ENCODE measurements around the gene CPLX3. TPM values are rescaled to one million over a fixed set of nuclear protein-coding genes. Genes with fewer than 3 reads are reported as not detected.

The CPLX3 gene
- total RNA-seq, 4 donors from 2014 or later: 0.33 TPM; not detected in 3

GRCh38 chr15:74802862-74803447 lies 23.5 kb upstream of the CPLX3 start:
- intact Hi-C loops (cut with DNase I): no loop called here
- H3K36me3 ChIP-seq: peaks cover 11 to 64% (median 57%) of the 10 kb centered on the region in 4 donors

DNA sequence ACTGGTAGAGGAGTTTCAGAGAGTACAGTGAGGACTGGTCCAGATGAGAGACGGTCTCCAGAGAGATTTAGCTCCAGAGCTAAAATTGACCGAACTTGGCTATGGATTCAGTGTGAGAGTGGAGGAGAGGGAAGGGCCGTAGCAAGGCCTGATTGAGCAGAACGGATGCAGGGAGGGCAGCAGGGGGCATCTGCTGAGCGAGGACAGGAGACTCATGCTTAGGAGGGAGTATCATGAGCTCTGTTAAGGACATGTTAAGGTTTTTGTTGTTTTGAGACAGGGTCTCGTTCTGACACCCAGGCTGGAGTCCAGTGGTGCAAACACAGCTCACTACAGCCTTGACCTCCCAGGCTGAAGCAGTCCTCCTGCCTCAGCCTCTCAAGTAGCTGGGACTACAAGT lies 21.5 kb upstream of the CPLX3 start:
- peaks cover 11 to 47% (median 41%) of the 10 kb centered on the region in 4 donors for H3K36me3 ChIP-seq
- 64% methylated on average over 6 of the region's 6 CpGs for WGBS
- intact Hi-C loops (cut with DNase I): loop anchor here (5.0 kb wide), 1 partner anchor 33 kb away; no protein-coding TSS in a partner anchor

More at GRCh38 chr15:74802862-74803447, 23.5 kb upstream of the CPLX3 start:
- no peak for DNase-seq (ENCODE audit: extremely low spot score)
- H3K27me3 ChIP-seq: no peaks in the 10 kb centered on the region
- TF ChIP-seq POLR2A (IDR thresholded peaks at IDR 0.05; ENCODE audit: low read depth) (no peak), EP300 (IDR thresholded peaks at IDR 0.05) (no peak), POLR2AphosphoS5 (IDR thresholded peaks at IDR 0.05) (no peak)
- TF ChIP-seq, protein P1, sequence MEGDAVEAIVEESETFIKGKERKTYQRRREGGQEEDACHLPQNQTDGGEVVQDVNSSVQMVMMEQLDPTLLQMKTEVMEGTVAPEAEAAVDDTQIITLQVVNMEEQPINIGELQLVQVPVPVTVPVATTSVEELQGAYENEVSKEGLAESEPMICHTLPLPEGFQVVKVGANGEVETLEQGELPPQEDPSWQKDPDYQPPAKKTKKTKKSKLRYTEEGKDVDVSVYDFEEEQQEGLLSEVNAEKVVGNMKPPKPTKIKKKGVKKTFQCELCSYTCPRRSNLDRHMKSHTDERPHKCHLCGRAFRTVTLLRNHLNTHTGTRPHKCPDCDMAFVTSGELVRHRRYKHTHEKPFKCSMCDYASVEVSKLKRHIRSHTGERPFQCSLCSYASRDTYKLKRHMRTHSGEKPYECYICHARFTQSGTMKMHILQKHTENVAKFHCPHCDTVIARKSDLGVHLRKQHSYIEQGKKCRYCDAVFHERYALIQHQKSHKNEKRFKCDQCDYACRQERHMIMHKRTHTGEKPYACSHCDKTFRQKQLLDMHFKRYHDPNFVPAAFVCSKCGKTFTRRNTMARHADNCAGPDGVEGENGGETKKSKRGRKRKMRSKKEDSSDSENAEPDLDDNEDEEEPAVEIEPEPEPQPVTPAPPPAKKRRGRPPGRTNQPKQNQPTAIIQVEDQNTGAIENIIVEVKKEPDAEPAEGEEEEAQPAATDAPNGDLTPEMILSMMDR (IDR thresholded peaks at IDR 0.05): no peak
- no peak overlapping the region for H3K4me3 ChIP-seq
- WGBS: 89% methylated on average over 31 of the region's 31 CpGs
- H3K27ac ChIP-seq (replicated peaks in 1 of 4): no peak overlapping the region
- no peaks in the 10 kb centered on the region for H3K9me3 ChIP-seq
- peaks cover 11 to 20% (median 17%) of the 10 kb centered on the region in 4 donors for H3K4me1 ChIP-seq

DNA sequence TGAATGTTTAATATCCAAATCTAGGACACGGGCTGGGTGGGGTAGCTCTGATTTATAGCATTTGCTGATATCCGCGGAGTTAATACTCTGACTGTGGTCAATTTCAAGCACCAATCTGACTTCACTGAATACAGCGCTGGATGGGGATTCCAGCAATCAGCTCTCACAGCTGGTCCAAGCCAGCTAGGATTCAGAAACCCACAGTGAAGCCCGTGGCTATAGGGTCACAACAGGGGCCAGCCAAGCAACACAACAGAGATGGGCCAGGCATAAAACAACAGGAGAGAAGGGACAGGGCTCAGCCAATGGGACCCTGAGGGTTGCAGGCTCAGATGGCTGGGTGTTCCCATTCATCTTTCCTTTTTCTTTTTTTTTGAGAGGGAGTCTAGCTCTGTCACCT lies 19.1 kb upstream of the CPLX3 start:
- no peaks in the 10 kb centered on the region for H3K4me1 ChIP-seq
- no peak overlapping the region for H3K27ac ChIP-seq (replicated peaks in 1 of 4)
- peaks cover 10 to 24% (median 19%) of the 10 kb centered on the region in 4 donors for H3K36me3 ChIP-seq
- H3K4me3 ChIP-seq: no peak overlapping the region
- TF ChIP-seq EP300 (IDR thresholded peaks at IDR 0.05): no peak
- no peak for TF ChIP-seq POLR2AphosphoS5 (IDR thresholded peaks at IDR 0.05)
- TF ChIP-seq, protein P1 (IDR thresholded peaks at IDR 0.05): no peak
- TF ChIP-seq POLR2A (IDR thresholded peaks at IDR 0.05; ENCODE audit: low read depth): no peak
- peaks cover 0 to 15% (median 0%) of the 10 kb centered on the region in 4 donors for H3K27me3 ChIP-seq
- no peak for DNase-seq (ENCODE audit: extremely low spot score)
- H3K9me3 ChIP-seq: no peaks in the 10 kb centered on the region
- intact Hi-C loops (cut with DNase I): loop anchor here (5.0 kb wide), 1 partner anchor 35 kb away; no protein-coding TSS in a partner anchor
- WGBS: 54% methylated on average over 5 of the region's 5 CpGs

More for the DNA sequence above, 21.5 kb upstream of the CPLX3 start:
- Histone ChIP-seq H3K4me3 (no peak overlapping the region), H3K27ac (replicated peaks in 1 of 4) (no peak overlapping the region), H3K27me3 (peaks cover 0 to 15% (median 0%) of the 10 kb centered on the region in 4 donors), H3K9me3 (no peaks in the 10 kb centered on the region), H3K4me1 (peaks cover 5 to 8% (median 6%) of the 10 kb centered on the region in 4 donors)
- TF ChIP-seq POLR2A (IDR thresholded peaks at IDR 0.05; ENCODE audit: low read depth): no peak
- TF ChIP-seq EP300 (IDR thresholded peaks at IDR 0.05): no peak
- TF ChIP-seq, protein P1 (IDR thresholded peaks at IDR 0.05): no peak
- TF ChIP-seq POLR2AphosphoS5 (IDR thresholded peaks at IDR 0.05): no peak
- DNase-seq (ENCODE audit: extremely low spot score): no peak

DNA sequence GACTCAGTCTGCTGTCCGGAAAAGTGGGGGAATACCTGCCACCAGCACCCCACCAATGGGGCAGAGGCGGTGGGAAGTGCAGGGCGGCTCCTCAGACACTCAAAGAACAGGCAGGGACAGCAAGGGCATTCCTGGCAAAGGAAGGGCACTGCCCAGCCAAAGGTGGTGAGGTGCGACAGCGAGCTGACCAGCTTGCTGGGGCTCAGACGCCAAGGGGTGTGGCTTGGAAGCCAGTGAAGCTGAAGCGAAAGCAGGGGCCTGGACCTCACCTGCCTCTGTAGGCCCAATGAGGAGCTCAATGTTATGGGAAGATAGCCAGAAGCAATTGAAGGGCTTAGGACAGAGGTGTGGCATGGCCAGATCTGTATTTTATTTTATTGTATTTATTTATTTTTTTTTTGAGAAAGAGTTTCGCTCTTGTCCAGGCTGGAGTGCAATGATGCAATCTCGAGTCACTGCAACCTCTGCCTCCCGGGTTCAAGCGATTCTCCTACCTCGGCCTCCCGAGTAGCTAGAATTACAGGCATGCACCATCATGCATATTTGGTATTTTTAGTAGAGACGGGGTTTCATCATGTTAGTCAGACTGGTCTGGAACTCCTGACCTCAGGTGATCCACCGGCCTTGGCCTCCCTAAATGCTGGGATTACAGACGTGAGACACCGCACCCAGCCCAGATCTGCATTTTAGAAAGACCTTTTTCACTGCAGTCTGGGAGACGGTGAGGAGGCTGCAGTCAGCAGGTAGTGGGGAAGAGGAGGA lies 18.2 kb upstream of the CPLX3 start:
- DNase-seq (ENCODE audit: extremely low spot score): no peak
- H3K36me3 ChIP-seq: peaks cover under 1 to 15% (median 10%) of the 10 kb centered on the region in 4 donors
- WGBS: 80% methylated on average over 18 of the region's 18 CpGs
- no peaks in the 10 kb centered on the region for H3K9me3 ChIP-seq
- H3K27me3 ChIP-seq: peaks cover 0 to 15% (median 0%) of the 10 kb centered on the region in 4 donors
- H3K27ac ChIP-seq (replicated peaks in 1 of 4): no peak overlapping the region
- TF ChIP-seq EP300 (IDR thresholded peaks at IDR 0.05) (no peak), POLR2A (IDR thresholded peaks at IDR 0.05; ENCODE audit: low read depth) (no peak), POLR2AphosphoS5 (IDR thresholded peaks at IDR 0.05) (no peak)
- TF ChIP-seq, protein P1 (IDR thresholded peaks at IDR 0.05): no peak
- no peak overlapping the region for H3K4me3 ChIP-seq
- intact Hi-C loops (cut with DNase I): loop anchor here (5.0 kb wide), 1 partner anchor 36 kb away; no protein-coding TSS in a partner anchor
- H3K4me1 ChIP-seq: peaks cover 0 to 4% (median 0%) of the 10 kb centered on the region in 4 donors

Data from esophagus muscularis mucosa (tissue), 4 donors.